GM12864 (cell line): ENCODE measurements around the gene STK38.
"Not testable (repeated sequence)": the region's sequence is repeated elsewhere in the genome, so short reads cannot be mapped to it uniquely, and the experiment has no call there.

ENCODE experiments used
- DNase-seq: peaks from one replicate; pipeline ENCODE4 v3.0.0-alpha.2; 2011; ENCODE audit warnings: low read depth
- H3K4me3 ChIP-seq: 2 replicates; pipeline ENCODE4 v1.5.1; 2011; ENCODE audit warnings: mild to moderate bottlenecking, low read depth, low read length, control low read depth
- TF ChIP-seq, protein P1 (sequence below): IDR thresholded peaks from 2 replicates; pipeline ENCODE4 v1.5.1; 2011; ENCODE audit warnings: low read depth, mild to moderate bottlenecking, moderate library complexity, low read length, control low read depth, inconsistent platforms; ENCODE audit errors: missing control alignments

The STK38 gene

DNA sequence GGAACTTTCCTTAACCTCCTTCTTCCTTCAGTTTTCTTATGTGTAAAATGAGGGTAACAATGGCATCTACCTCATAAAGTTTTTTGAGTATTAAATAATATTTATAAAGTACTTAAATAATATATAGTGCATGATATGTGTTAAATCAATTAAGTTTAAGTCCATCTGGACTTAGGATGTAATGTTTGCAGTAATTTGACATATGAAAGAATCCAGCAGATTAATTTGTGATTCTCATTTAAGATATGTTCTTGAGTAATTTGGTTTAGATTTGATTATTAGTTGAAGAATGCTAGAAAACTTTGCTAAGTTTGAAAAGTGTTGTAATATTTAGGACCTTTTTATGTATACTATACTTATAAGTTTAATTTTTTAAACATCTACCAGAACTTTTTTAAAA lies 86.4 kb downstream of the STK38 start:
- no peak overlapping the region for H3K4me3 ChIP-seq
- TF ChIP-seq, protein P1, sequence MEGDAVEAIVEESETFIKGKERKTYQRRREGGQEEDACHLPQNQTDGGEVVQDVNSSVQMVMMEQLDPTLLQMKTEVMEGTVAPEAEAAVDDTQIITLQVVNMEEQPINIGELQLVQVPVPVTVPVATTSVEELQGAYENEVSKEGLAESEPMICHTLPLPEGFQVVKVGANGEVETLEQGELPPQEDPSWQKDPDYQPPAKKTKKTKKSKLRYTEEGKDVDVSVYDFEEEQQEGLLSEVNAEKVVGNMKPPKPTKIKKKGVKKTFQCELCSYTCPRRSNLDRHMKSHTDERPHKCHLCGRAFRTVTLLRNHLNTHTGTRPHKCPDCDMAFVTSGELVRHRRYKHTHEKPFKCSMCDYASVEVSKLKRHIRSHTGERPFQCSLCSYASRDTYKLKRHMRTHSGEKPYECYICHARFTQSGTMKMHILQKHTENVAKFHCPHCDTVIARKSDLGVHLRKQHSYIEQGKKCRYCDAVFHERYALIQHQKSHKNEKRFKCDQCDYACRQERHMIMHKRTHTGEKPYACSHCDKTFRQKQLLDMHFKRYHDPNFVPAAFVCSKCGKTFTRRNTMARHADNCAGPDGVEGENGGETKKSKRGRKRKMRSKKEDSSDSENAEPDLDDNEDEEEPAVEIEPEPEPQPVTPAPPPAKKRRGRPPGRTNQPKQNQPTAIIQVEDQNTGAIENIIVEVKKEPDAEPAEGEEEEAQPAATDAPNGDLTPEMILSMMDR: no peak
- no peak for DNase-seq

DNA sequence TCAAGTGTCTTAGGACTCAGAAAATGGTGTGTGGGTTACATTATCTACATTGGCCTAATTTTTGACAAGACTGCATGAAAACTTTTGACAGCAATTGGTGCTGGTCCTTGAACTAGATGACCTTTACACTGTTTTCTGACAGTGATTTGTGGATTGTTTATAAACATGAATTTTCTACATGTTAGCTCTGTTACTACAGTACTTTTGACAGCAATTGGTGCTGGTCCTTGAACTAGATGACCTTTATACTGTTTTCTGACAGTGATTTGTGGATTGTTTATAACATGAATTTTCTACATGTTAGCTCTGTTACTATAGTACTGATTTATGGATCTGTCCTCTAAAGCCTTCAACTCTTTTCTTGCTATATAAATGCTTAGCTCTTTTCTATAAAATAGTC lies 87.8 kb downstream of the STK38 start:
- H3K4me3 ChIP-seq: no peak overlapping the region
- DNase-seq: no peak
- TF ChIP-seq, protein P1: no peak

DNA sequence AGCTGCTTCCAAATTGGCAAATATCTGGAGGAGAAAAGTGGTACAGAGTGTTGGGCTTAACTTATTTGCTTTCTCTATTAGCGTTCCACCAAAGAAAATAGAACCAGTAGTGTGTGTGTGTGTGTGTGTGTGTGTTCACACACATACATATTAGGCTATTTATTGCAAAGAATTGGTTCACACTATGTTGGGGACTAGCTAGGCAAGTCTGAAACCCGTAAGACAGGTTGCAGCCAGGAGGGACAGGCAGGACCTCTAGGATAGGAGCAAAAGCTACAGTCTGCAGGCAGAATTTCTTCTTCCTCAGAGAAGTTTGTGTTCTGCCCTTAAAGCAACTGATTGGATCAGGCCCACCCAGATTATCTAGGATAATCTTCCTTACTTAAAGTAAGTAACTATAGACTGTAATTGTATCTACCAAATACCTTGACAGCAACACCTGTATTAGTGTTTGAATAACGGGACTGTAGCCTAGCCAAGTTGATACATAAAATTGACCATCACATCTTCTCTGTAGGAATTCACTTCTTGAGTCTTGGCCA lies 91.7 kb downstream of the STK38 start:
- TF ChIP-seq, protein P1: no peak
- no peak overlapping the region for H3K4me3 ChIP-seq
- no peak for DNase-seq

DNA sequence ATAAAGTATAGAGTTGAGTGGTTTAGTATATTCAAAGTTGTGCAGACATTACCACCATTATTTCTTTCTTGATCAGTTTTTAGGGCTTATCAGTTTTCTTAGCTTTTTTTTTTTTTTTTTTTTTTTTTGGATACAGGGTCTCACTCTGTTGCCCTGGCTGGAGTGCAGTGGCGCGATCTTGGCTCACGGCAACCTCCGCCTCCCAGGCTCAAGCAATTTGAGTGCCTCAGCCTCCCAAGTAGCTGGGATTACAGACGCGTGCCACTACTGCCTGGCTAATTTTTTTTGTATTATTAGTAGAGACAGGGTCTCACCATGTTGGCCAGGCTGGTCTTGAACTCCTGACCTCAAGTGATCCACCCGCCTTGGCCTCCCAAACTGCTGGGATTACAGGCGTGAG lies 94.4 kb downstream of the STK38 start:
- not testable (repeated sequence) for DNase-seq, H3K4me3 ChIP-seq

DNA sequence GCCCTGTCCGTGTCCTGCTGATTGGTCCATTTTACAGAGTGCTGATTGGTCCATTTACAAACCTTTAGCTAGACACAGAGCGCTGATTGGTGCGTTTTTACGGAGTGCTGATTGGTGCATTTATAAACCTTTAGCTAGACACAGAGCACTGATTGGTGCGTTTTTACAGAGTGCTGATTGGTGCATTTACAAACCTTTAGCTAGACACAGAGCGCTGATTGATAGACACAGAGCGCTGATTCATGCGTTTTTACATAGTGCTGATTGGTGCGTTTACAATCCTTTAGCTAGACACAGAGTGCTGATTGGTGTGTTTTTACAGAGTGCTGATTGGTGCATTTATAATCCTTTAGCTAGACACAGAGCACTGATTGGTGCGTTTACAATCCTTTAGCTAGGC lies 98.1 kb downstream of the STK38 start:
- DNase-seq, H3K4me3 ChIP-seq: not testable (repeated sequence)

DNA sequence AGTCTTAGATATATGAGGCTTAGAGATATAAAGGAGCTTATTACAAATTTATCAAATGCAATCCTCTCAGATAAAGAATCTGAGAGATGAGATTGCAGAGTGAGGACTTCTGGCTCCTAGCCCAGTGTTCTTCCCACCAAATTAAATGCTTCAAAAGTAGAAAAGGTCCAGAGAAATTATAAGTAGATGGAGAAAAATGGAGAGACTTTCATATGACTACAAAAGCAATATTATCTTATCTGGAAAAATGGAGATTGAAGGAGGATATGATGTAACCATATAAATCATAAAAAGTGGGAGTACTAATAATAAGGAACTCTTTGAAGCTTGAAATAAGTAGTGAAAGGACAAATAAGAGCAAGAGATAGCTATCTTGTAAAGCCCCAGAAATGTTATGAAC lies 101.7 kb downstream of the STK38 start:
- H3K4me3 ChIP-seq: no peak overlapping the region
- TF ChIP-seq, protein P1: no peak
- DNase-seq: no peak

DNA sequence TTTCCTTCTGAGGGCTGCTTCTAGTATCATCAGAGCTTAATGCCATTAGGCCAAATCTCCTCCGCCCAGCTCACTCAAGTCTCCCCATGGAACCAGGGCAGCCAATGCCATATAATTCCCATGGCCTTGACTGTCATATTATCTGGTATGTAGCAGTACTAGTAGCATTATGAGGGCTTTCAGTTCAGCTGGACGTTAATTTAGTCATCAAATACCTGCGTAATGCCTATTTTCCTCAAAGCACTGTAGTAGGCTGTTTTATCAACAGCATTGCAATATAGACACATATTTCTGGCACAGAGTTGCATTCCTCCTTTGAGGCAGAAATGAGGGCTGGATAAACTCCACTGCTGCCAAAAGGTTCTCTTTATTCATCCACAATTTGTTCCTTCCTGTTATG lies 102.8 kb downstream of the STK38 start:
- DNase-seq: no peak
- TF ChIP-seq, protein P1: no peak
- H3K4me3 ChIP-seq: peak overlapping the region; percentile 88
